GM21367 (cell line): ENCODE measurements around the gene MEOX1.

Experiments
- ATAC-seq: cut with Tn5 transposase; IDR thresholded peaks from one replicate; pipeline ENCODE4 v1.9.1; 2021; ENCODE audit not compliant: unreplicated experiment

Gene MEOX1

DNA sequence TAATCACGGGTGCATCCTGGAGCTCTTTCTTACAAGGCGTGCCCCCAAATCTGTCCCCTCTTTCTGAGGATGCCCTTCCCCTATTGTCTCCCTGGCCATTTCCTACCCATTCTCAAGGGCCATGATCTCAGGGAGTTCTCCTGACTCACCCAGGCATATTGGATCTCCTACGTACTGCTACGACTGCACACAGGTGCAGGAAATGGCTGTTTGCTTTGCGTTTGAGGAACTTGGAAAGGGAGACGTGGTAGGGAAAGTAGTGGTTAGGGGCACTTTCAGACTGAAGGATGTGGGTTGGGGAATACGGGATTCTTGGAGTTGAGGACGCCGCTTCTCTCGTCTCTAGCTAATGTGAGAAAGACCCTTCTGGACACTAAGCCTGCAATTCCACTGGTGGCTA lies 18.7 kb upstream of the MEOX1 start:
- ATAC-seq, result no peak

- ATAC-seq, result no peak
Observed at GRCh38 chr17:43679911-43680310, 18.2 kb upstream of the MEOX1 start.

GRCh38 chr17:43679401-43679800 lies 17.7 kb upstream of the MEOX1 start:
- ATAC-seq, result no peak

GRCh38 chr17:43676471-43676870 lies 14.7 kb upstream of the MEOX1 start:
- ATAC-seq, result no peak

DNA sequence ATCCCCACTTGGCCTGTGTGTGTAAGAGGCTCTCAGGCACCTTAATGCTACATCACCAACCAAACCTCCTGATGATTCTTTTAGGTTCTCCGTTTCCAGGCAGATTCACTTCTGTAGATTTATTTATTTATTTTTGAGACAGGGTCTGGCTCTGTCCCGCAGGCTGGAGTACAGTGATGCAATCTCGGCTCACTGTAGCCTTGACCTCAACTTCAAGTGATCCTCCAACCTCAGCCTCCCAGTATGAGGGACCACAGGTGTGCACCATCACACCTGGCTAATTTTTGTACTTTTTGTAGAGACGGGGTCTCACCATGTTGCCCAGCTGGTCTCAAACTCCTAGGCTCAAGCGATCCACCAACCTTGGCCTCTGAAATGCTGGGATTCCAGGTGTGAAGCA lies 12.7 kb upstream of the MEOX1 start:
- no peak for ATAC-seq

- no peak for ATAC-seq
Observed at GRCh38 chr17:43673516-43674323, 12.0 kb upstream of the MEOX1 start.

GRCh38 chr17:43671755-43672519 lies 10.2 kb upstream of the MEOX1 start:
- no peak for ATAC-seq

- no peak for ATAC-seq
Observed at GRCh38 chr17:43671031-43671692, 9.4 kb upstream of the MEOX1 start.

- ATAC-seq, result no peak
Observed at GRCh38 chr17:43670645-43671030, 8.9 kb upstream of the MEOX1 start.

DNA sequence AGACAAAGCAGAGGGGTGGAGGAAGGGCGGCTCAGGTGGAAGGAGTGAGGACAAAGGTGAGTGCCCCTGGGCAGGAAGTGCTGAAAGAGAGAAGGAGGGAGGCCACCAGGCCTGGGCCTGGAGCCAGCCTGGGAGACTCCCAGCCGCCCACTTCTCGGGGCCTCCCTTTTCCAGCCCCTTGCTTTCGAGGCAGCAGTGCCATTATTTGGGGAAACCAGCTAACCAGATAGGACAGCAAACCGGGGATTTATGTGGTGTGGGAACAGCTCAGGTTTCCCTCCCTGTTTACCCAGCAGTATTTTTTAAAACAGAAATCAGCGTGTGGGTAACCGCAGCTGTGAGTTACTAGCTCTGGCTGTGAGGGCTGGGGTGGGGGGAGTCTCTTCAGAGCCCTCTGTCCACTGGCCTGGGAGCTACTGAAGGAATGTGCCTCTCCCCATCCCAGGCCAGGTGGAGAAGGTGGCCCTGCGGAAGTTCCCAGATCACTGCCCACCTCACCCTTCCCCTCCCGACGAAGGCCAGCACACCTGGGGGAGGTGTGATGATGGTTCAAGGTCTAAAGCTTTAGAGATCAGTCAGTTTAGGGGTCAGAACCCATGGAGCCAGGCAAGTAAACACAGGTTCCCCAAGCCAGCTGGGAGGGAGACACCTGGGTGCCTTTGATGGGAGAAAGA lies 8.4 kb upstream of the MEOX1 start:
- no peak for ATAC-seq

- no peak for ATAC-seq
Observed at GRCh38 chr17:43667947-43668348, 6.2 kb upstream of the MEOX1 start.

DNA sequence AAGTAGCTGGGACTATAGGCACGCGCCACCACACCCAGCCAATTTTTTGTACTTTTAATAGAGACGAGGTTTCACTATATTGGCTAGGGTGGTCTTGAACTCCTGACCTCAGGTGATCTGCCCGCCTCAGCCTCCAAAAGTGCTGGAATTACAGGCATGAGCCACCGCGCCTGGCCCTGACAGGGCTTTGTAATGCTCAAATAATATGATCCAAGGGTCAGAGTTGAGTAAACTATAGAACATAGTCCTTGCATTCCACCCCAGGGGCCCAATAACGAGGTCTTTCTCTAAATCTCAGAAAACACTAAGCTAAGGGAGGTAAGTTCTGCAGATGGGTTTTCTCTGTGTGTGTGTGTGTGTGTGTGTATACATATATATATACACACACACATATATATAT lies 5.8 kb upstream of the MEOX1 start:
- no peak for ATAC-seq

- ATAC-seq, result no peak
Observed at GRCh38 chr17:43665937-43666236, 4.2 kb upstream of the MEOX1 start.

GRCh38 chr17:43665084-43665936 lies 3.6 kb upstream of the MEOX1 start:
- ATAC-seq, result no peak

- ATAC-seq, result no peak
Observed at GRCh38 chr17:43664096-43664495, 2.4 kb upstream of the MEOX1 start.

- no peak for ATAC-seq
Observed at GRCh38 chr17:43663383-43663782, 1.7 kb upstream of the MEOX1 start.

GRCh38 chr17:43662413-43663141 lies 855 bp upstream of the MEOX1 start:
- ATAC-seq, result no peak

DNA sequence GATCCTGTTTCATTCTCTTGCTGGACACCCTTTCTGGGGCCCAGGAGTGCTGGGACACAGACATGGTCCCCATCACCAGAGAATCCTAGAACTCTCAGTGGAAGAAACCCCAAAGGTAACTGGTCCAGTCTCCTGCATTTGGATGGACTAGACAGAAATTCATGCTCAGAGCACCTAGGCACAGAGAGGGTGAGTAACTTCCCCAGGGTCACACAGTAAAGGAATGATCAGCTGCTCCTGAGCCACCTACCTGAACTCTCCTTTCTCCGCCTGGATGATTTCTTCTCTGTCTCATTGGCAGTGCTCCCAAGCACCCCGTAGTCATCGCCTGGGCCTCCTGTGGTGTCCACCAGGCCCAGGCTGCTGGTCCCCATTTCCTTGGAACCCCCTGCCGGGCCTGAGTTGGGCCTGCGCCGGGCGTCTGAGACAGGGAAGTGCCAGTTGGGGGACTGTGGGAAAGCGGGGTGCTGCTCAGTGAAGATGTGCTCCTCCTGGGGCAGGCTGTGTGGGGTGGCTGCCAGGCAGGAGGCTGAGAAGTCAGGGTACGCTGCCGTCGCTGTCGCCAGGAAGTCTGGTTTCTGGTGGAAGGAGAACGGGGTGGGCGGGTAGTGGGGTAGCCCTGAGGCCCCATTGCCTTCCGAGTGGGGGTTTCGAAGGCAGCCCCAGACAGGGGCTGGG lies 767 bp downstream of the MEOX1 start:
- ATAC-seq, result no peak

- no peak for ATAC-seq
Observed at GRCh38 chr17:43659823-43660617, 1.7 kb downstream of the MEOX1 start.
